HAP-1 (cell line): Measurements from ENCODE around the gene PPP2R3B.
"Not testable (repeated sequence)": the region's sequence is repeated elsewhere in the genome, so short reads cannot be mapped to it uniquely, and the experiment has no call there.

Experiments
- DNase-seq, 2 experiments: peaks; one replicate each; pipeline ENCODE4 v3.0.0-alpha.2; 2016 to 2020; ENCODE audit warnings: low spot score in 2 of 2
- H3K27me3 ChIP-seq: fragments of 250-450 bp; sonication (Bioruptor Pico); 2 replicates; pipeline ENCODE4 v1.5.1; 2020; ENCODE audit warnings: low read depth, mild to moderate bottlenecking, moderate library complexity
- H3K36me3 ChIP-seq: fragments of 250-450 bp; sonication (Bioruptor Pico); replicated peaks from 2 replicates; pipeline ENCODE4 v1.5.1; 2020; ENCODE audit warnings: mild to moderate bottlenecking
- H3K4me1 ChIP-seq: fragments of 250-450 bp; sonication (Bioruptor Pico); 2 replicates; pipeline ENCODE4 v1.5.1; 2020; ENCODE audit warnings: mild to moderate bottlenecking
- H3K4me3 ChIP-seq: fragments of 250-450 bp; sonication (Bioruptor Pico); 2 replicates; pipeline ENCODE4 v1.5.1; 2020; ENCODE audit warnings: mild to moderate bottlenecking, moderate library complexity
- H3K9me3 ChIP-seq: fragments of 250-450 bp; sonication (Bioruptor Pico); 2 replicates; pipeline ENCODE4 v1.5.1; 2020; ENCODE audit warnings: mild to moderate bottlenecking, moderate library complexity
- in situ Hi-C: fragments of 300-500 bp; cut with MboI; formaldehyde crosslinking; loops from 3 replicates; pipeline ENCODE4 v1.14.3; 2020; ENCODE audit warnings: low sequenced_read_pairs, inconsistent platforms, mixed read lengths

Gene PPP2R3B

DNA sequence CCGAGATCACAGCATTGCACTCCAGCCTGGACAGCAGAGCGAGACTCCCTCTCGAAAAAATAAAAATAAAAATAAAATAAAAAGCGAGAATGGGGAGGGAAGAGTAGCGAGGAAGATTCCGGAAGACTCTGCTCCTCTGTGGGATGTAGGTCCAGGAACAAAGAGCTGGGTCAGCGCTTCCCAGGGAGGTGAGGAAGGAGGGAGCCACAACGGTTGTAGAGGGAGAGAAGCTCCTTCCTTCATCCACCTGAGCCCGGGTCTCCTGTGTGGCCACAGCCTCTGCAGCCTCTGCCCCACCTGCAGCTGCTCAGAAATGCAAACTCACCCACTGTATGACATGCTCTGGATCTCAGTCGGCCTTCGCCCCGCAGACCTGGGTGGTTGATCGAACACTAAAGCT, 3.8 kb upstream of the PPP2R3B start:
- Histone ChIP-seq H3K4me3 (no peak overlapping the region), H3K4me1 (peaks cover 4% of the 10 kb centered on the region)
- no peak for DNase-seq

DNA sequence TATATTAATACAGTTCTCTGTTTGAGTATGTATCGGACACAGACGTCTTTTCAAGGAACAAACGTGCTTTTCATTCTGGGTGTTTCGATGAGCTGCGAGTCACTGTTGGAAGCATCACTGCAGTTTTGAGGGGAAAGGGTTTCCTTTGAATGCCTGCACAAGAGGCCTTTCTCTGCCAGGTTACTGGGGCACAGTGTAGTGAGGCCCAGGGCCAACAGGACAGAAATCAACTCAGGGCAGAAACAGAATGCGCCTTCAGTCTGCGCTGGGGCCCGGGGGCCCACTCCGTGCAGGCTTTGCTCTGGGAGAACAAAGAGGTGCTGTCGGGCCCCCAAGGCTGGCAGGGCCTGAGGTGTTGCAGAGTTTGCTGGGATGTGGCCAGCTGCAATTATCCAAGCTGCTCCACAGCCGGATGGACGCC, 2.3 kb upstream of the PPP2R3B start:
- DNase-seq = no peak
- no peaks in the 10 kb centered on the region for H3K9me3 ChIP-seq
- in situ Hi-C loops = no loop called here
- no peaks in the 10 kb centered on the region for H3K27me3 ChIP-seq
- no peak overlapping the region for H3K4me3 ChIP-seq
- no peaks in the 10 kb centered on the region; the same call in 1 of the 2 replicates for H3K36me3 ChIP-seq
- H3K4me1 ChIP-seq = peaks cover 5% of the 10 kb centered on the region

More for the DNA sequence above, 3.8 kb upstream of the PPP2R3B start:
- Histone ChIP-seq H3K9me3 (no peaks in the 10 kb centered on the region), H3K27me3 (no peaks in the 10 kb centered on the region), H3K36me3 (no peaks in the 10 kb centered on the region; the same call in 1 of the 2 replicates)
- in situ Hi-C loops = no loop called here

DNA sequence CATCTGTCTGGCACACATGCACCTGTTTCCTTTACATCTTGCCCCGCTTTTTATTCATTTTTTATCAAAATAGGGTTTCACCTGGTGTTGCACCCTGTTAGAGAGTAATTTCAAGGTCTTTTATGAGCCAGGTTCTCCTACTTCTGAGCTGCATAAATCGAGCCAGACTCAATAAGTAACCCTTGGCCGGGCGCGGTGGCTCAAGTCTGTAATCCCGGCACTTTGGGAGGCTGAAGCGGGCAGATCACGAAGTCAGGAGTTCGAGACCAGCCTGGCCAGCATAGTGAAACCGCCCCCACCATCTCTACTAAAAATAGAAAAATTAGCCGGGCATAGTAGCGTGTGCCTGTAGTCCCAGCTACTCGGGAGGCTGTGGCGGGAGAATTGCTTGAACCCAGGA, 1.0 kb upstream of the PPP2R3B start:
- Histone ChIP-seq H3K4me3 (peak overlapping the region; percentile 100), H3K27me3 (no peaks in the 10 kb centered on the region), H3K9me3 (no peaks in the 10 kb centered on the region), H3K4me1 (peaks cover 5% of the 10 kb centered on the region), H3K36me3 (no peaks in the 10 kb centered on the region; the same call in 1 of the 2 replicates)
- in situ Hi-C loops = no loop called here
- peak in 1 of 2 experiments; percentile 6 for DNase-seq

DNA sequence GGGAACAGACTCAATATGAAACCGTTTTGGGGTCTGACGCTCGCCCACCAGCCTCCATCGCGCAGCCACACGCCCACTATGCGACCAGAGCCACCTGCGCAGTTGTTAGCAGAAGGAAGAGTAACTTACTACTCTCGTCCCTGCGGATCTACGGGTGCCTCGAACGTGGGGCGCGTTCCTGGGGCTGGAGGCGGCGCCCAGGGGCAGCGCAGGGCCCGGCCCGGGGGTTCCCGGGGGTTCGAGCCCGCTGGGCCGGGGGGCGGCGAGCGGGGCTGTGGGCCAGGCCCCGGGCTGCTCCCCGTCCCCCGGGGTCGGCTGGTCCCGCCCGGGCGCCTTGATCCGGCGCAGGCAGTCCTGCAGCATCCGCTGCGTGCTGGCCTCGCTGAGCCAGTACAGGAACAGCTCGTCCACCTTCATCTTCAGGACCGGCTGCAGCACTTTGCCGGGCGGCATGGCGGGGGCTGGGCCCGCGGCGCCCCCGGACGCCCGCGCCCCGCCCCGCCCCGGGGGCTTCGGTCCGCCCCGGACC, 404 bp downstream of the PPP2R3B start:
- H3K27me3 ChIP-seq = no peaks in the 10 kb centered on the region
- in situ Hi-C loops = no loop called here

DNA sequence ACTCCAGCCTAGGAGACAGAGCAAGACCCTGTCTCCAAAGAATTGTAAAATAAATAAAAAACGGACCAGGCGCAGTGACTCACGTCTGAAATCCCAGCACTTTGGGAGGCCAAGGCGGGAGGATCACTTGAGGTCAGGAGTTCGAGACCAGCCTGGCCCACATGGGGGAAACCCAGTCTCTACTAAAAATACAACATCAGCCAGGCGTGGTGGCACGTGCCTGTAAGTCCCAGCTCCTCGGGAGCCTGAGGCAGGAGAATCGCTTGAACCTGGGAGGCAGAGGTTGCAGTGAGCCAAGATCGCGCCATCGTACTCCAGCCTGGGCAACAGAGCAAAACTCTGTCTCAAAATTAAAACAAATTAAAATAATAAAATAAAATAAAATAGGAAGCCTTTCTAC, 971 bp downstream of the PPP2R3B start:
- H3K9me3 ChIP-seq, H3K36me3 ChIP-seq, DNase-seq, H3K4me1 ChIP-seq, H3K27me3 ChIP-seq, in situ Hi-C loops: not testable (repeated sequence)
- H3K4me3 ChIP-seq = peak overlapping the region; percentile 100

More for the DNA sequence above, 404 bp downstream of the PPP2R3B start:
- H3K4me3 ChIP-seq = peak overlapping the region; percentile 100
- H3K36me3 ChIP-seq = no peaks in the 10 kb centered on the region; the same call in 1 of the 2 replicates
- no peaks in the 10 kb centered on the region for H3K9me3 ChIP-seq
- peaks cover 5% of the 10 kb centered on the region for H3K4me1 ChIP-seq
- DNase-seq = no peak

DNA sequence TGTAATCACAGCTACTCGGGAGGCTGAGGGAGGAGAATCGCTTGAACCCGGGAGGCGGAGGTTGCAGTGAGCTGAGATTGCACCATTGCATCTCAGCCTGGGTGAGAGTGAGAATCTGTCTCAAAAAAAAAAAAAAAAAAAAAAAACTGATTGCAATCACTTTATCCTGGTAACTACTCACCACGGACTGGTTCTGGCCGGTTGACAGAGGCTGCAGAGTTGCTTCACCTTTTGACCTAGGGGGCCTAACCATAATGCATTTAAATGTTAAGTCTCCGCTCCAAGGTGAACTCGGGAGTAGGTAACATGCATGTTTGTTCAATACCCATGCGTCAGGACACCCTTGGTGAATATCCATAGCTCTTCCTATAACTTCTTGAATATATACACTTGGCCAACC, 1.8 kb downstream of the PPP2R3B start:
- Histone ChIP-seq H3K9me3 (no peaks in the 10 kb centered on the region), H3K36me3 (no peaks in the 10 kb centered on the region; the same call in 1 of the 2 replicates), H3K4me3 (no peak overlapping the region), H3K4me1 (peaks cover 5% of the 10 kb centered on the region), H3K27me3 (no peaks in the 10 kb centered on the region)
- no peak for DNase-seq
- in situ Hi-C loops = no loop called here

DNA sequence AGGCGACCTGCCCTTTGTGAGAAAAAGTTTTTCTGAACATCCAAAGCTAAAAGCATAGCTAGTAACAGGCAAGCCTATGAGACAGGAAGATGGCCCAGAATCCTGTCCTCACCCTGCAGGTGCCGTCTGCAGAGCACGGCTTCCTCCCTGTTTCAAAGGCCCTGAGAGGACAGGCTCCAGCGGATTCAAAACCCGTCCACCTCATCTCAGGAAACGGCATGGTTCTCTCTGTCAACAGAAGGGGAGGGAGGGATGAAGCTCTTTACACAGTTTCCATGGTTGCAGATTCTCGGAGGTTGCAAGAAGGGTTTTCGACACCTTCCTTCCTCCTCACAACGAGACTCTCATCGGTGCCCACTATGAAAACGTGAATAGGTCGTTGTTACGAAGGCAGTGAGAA, 8.3 kb downstream of the PPP2R3B start:
- H3K36me3 ChIP-seq = no peaks in the 10 kb centered on the region
- in situ Hi-C loops = no loop called here
- H3K27me3 ChIP-seq = no peaks in the 10 kb centered on the region
- no peaks in the 10 kb centered on the region for H3K9me3 ChIP-seq
- H3K4me1 ChIP-seq = no peaks in the 10 kb centered on the region
- no peak overlapping the region for H3K4me3 ChIP-seq
- DNase-seq = no peak

DNA sequence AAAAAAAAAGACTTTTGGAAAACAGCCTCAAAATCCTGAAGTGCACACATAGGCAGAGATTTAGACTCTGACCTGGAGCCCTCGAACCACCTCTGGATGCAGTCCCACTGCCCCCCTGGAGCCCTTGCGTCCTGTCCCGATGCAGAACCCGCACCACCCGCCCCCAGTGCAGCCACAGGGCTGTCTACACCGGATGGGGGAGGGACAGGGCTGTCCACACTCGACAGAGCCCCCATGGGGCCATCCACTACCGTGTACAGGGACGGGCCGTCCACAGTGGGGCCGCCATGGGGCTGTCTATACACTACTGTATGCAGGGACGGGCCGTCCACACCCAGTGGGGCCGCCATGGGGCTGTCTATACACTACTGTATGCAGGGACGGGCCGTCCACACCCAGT, 10.5 kb downstream of the PPP2R3B start:
- H3K36me3 ChIP-seq, in situ Hi-C loops, H3K4me3 ChIP-seq, H3K4me1 ChIP-seq, H3K9me3 ChIP-seq, H3K27me3 ChIP-seq, DNase-seq: not testable (repeated sequence)

DNA sequence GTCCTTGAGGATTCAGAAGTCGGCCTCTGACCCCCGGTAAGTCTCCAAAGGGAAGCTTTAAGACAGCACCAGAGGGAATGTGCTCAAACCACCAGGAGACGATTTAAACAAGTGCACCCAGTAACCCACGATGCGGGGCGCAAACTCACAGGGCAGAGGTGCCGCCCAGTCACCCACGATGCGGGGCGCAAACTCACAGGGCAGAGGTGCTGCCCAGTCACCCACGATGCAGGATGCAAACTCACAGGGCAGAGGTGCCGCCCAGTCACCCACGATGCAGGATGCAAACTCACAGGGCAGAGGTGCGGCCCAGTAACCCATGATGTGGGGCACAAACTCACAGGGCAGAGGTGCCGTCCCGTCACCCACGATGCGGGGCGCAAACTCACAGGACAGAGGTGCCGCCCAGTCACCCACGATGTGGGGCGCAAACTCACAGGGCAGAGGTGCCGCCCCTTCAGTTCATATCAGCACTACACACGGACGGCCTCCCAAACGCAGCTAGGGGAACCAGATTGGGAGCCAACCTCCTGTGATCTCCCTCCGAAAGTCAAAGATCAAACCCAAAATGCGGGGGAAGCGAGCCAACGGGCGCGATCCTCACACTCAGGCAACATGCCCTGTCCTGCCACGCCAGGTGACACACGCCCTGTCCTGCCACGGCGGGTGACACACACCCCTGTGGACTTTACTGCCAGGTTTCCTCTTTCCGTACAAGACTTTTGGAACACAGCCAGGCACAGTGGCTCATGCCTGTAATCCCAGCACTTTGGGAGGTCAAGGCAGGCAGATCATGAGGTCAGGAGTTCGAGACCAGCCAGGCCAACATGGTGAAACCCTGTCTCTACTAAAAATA, 11.3 kb downstream of the PPP2R3B start:
- in situ Hi-C loops = no loop called here
- H3K27me3 ChIP-seq = no peaks in the 10 kb centered on the region
- DNase-seq = no peak
- no peaks in the 10 kb centered on the region for H3K36me3 ChIP-seq
- H3K4me3 ChIP-seq = no peak overlapping the region
- H3K9me3 ChIP-seq = no peaks in the 10 kb centered on the region
- no peaks in the 10 kb centered on the region for H3K4me1 ChIP-seq

DNA sequence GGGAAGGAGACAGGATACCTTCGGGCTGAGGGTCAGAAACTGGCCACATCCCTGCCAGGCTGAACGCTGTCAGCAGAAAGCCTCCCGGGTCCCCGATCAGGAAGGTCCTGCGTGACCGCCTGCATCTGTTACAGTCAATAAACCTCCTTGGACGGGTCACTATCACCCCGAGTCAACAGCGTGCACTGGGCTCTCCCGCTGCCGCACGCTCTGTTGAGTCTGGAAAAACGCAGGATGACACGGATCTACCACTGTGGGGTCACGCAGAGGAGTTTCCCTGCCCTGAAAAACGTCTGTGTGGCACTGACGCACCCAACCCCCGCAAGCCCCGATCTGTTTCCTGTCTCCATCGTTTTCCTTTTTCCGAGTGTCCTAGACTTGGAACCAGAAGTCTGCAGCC, 12.1 kb downstream of the PPP2R3B start:
- no peak for DNase-seq
- in situ Hi-C loops = no loop called here
- Histone ChIP-seq H3K4me3 (no peak overlapping the region), H3K36me3 (no peaks in the 10 kb centered on the region), H3K9me3 (no peaks in the 10 kb centered on the region), H3K4me1 (no peaks in the 10 kb centered on the region), H3K27me3 (no peaks in the 10 kb centered on the region)

DNA sequence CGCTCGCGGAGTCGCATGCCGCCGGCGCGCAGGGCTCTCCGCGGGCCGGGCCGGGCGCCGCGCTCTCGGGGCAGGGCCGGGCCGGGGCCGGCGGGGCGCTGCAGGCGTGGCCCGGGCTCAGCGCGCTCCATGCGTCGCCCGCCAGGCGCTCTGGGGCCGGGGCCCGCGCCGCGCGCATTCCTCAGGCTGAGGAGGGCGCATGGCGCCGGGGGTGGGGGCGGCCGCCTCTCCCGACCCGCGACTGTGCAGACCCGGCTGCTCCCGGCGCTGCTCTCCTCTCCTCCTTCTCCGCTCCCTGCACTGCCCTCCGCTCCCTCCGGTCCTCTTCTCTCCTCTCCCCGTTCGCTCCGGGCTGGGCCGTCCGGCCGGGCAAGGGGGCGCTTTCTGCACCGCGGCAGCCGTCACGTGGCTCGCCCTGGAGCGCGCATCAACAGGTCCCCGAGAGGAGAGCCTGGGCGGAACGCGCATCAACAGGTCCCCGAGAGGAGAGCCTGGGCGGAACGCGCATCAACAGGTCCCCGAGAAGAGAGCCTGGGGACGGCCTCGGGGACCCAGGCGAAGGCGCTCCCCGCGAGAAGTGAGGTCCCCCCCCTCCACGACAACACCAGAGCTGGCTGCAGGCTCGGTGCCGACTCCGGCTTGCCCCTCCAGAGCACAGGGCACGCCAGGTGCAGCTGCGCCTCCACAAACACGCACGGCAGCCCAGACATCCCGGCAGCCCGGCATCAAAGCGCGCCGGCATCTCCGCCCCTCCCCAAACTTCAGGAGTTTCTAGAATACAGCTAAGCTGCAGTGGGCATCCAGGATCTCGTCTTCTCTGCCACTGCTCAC, 12.9 kb downstream of the PPP2R3B start:
- in situ Hi-C loops = no loop called here
- no peak for DNase-seq
- no peak overlapping the region for H3K4me3 ChIP-seq
- H3K36me3 ChIP-seq = no peaks in the 10 kb centered on the region
- H3K27me3 ChIP-seq = no peaks in the 10 kb centered on the region
- H3K4me1 ChIP-seq = no peaks in the 10 kb centered on the region
- H3K9me3 ChIP-seq = no peaks in the 10 kb centered on the region

DNA sequence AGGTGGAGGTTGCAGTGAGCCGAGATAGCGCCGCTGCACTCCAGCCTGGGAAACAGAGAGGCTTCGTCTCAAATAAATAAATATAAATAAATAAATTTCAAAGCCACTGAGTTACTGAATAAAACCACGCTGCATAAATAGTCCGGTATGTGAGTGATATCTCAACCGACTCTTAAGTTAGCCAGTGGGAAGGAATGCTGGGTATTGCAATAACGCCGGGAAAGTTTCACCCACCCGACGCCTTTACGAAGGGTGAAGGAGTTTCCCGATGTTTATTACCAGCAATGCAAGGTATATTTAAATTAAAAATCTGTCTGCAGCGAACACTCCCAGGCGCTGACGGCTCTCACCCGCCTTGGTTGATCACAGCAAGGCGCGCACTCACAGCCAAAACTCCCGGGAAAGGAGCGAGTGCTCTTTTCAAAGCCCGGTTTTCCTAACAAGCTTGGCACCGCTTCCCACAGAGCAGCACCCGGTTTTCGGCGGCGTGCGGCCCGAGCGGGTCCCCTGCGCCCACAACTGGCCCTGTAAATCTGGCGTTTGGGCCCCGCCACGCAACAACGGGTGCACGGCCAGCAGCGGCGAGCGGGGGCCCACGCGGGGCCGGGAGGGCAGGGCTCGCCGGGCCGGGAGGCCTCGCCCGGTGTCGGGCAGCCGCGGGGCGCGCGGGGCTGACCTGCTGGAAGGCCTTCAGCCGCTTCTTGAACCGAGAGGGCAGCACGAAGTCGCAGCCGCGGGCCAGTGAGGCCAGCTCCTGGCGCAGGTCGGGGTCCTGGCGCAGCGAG, 13.7 kb downstream of the PPP2R3B start:
- Histone ChIP-seq H3K36me3 (no peaks in the 10 kb centered on the region), H3K27me3 (no peaks in the 10 kb centered on the region), H3K4me3 (no peak overlapping the region), H3K9me3 (no peaks in the 10 kb centered on the region), H3K4me1 (no peaks in the 10 kb centered on the region)
- DNase-seq = no peak
- in situ Hi-C loops = no loop called here

DNA sequence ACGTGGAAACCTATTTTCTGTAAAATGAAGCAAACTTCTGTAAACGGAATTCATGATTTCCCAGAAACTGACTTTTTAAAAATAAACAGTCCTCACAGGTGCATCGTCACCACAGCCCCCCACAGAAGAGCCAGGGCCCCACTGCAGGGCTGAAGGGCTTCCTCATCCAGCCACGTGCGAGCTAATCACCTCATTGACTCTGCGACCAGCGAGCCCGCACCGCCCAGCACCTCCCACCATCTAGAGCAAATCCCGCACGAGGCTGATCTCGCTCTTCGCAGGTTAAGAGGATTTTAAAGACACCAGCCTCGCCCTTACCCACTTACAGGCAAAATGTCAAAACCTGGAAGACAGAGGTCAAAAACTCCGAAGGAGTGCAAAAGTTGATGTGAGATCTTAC, 14.8 kb downstream of the PPP2R3B start:
- H3K9me3 ChIP-seq = no peaks in the 10 kb centered on the region
- H3K4me3 ChIP-seq = no peak overlapping the region
- in situ Hi-C loops = no loop called here
- H3K27me3 ChIP-seq = no peaks in the 10 kb centered on the region
- no peak for DNase-seq
- no peaks in the 10 kb centered on the region for H3K36me3 ChIP-seq
- H3K4me1 ChIP-seq = no peaks in the 10 kb centered on the region
